CD14-positive monocyte (primary cell): ENCODE measurements around the gene SLC66A3. TPM values are rescaled to one million over a fixed set of nuclear protein-coding genes. Genes with fewer than 3 reads are reported as not detected.

Source experiments
- DNase-seq, 3 donors: peaks; one replicate each; pipeline ENCODE4 v3.0.0-alpha.2; 2011 to 2022
- H2AFZ ChIP-seq: 2 replicates; pipeline ENCODE4 v1.6.0; 2012; ENCODE audit warnings: mild to moderate bottlenecking, low read depth, low read length, inconsistent platforms; ENCODE audit not compliant: insufficient read depth, poor library complexity, severe bottlenecking
- H3K27ac ChIP-seq, 2 donors: 1 replicate in 1 of 2; 2 replicates in 1 of 2; pipeline ENCODE4 v1.5.1; 2012 to 2013; ENCODE audit warnings: low read length in 2 of 2, control low read depth in 1 of 2, inconsistent platforms in 1 of 2, low read depth in 1 of 2, mild to moderate bottlenecking in 1 of 2
- H3K27me3 ChIP-seq, 2 donors: one replicate each; pipeline versions ENCODE4 v1.6.0 to v1.6.1; 2011 to 2013; ENCODE audit warnings: low read length in 2 of 2; ENCODE audit not compliant: control insufficient read depth in 2 of 2, insufficient read depth in 2 of 2
- H3K36me3 ChIP-seq, 2 donors: replicated peaks in 1 of 2; 1 replicate in 1 of 2; 2 replicates in 1 of 2; pipeline versions ENCODE4 v1.5.1 to v1.6.1; 2012 to 2013; ENCODE audit warnings: low read length in 2 of 2, control low read depth in 1 of 2, inconsistent platforms in 1 of 2, mild to moderate bottlenecking in 1 of 2; ENCODE audit not compliant: insufficient read depth in 2 of 2, control insufficient read depth in 1 of 2
- H3K4me1 ChIP-seq, 2 donors: 1 replicate in 1 of 2; 2 replicates in 1 of 2; pipeline versions ENCODE4 v1.5.1 to v1.6.1; 2012 to 2013; ENCODE audit warnings: low read length in 2 of 2, control low read depth in 1 of 2, inconsistent platforms in 1 of 2, mild to moderate bottlenecking in 1 of 2, moderate library complexity in 1 of 2; ENCODE audit not compliant: insufficient read depth in 2 of 2, control insufficient read depth in 1 of 2
- H3K4me2 ChIP-seq: replicated peaks from 2 replicates; pipeline ENCODE3; 2012; ENCODE audit warnings: low read length, moderate library complexity, mild to moderate bottlenecking; ENCODE audit not compliant: poor library complexity, severe bottlenecking; ENCODE audit errors: extremely low read depth
- H3K4me3 ChIP-seq, 3 experiments: fragments of 200-600 bp in 1 of 3; sonication (generic) in 1 of 3; replicated peaks in 1 of 3; 1 replicate in 2 of 3; 2 replicates in 1 of 3; pipeline ENCODE4 v1.5.1; 2011 to 2013; ENCODE audit warnings: low read length in 3 of 3, mild to moderate bottlenecking in 3 of 3, control low read depth in 2 of 3, low read depth in 2 of 3, inconsistent platforms in 1 of 3, moderate library complexity in 1 of 3
- H3K79me2 ChIP-seq: 2 replicates; pipeline ENCODE4 v1.6.0; 2012; ENCODE audit warnings: mild to moderate bottlenecking, control low read depth, inconsistent platforms, low read length, moderate library complexity; ENCODE audit not compliant: insufficient read depth
- H3K9ac ChIP-seq: 2 replicates; pipeline ENCODE4 v1.6.0; 2017; ENCODE audit warnings: low read length, mild to moderate bottlenecking; ENCODE audit not compliant: insufficient read depth, poor library complexity, severe bottlenecking
- H3K9me3 ChIP-seq, 2 donors: replicated peaks in 1 of 2; 1 replicate in 1 of 2; 2 replicates in 1 of 2; pipeline versions ENCODE4 v1.5.1 to v1.6.1; 2012 to 2013; ENCODE audit warnings: low read length in 2 of 2, control low read depth in 1 of 2; ENCODE audit not compliant: control insufficient read depth in 1 of 2, insufficient read depth in 1 of 2
- H4K20me1 ChIP-seq: 2 replicates; pipeline ENCODE4 v1.6.0; 2012; ENCODE audit warnings: mild to moderate bottlenecking, low read length, control low read depth, moderate library complexity; ENCODE audit not compliant: insufficient read depth
- H3K27ac Mint-ChIP-seq, 7 donors: one replicate each; pipeline ENCODE4 v1.8.0; 2020; ENCODE audit warnings: mild to moderate bottlenecking in 7 of 7, mixed read lengths in 7 of 7, moderate library complexity in 6 of 7, inconsistent platforms in 2 of 7
- H3K27me3 Mint-ChIP-seq, 3 donors: one replicate each; pipeline ENCODE4 v1.8.0; 2021 to 2022; ENCODE audit warnings: low read depth in 3 of 3, mild to moderate bottlenecking in 3 of 3, mixed read lengths in 3 of 3, moderate library complexity in 3 of 3, inconsistent platforms in 1 of 3
- H3K36me3 Mint-ChIP-seq, 2 donors: one replicate each; pipeline ENCODE4 v1.8.0; 2020; ENCODE audit warnings: mixed read lengths in 2 of 2, inconsistent platforms in 1 of 2, mild to moderate bottlenecking in 1 of 2
- H3K4me1 Mint-ChIP-seq: one replicate; pipeline ENCODE4 v1.8.0; 2020; ENCODE audit warnings: mild to moderate bottlenecking, mixed read lengths
- H3K4me3 Mint-ChIP-seq, 2 donors: one replicate each; pipeline ENCODE4 v1.8.0; 2020; ENCODE audit warnings: mild to moderate bottlenecking in 2 of 2, mixed read lengths in 2 of 2, moderate library complexity in 1 of 2
- H3K9me3 Mint-ChIP-seq, 7 donors: one replicate each; pipeline ENCODE4 v1.8.0; 2020 to 2022; ENCODE audit warnings: mixed read lengths in 7 of 7, mild to moderate bottlenecking in 6 of 7, moderate library complexity in 6 of 7, inconsistent platforms in 2 of 7
- WGBS: methylation state at CpG from one replicate; pipeline ENCODE4 v1.1.5; 2013; ENCODE audit warnings: missing lambda C conversion rate; ENCODE audit not compliant: insufficient coverage; 5-methylcytosine and 5-hydroxymethylcytosine counted together
- intact Hi-C, 2 donors: fragments of 100-400 bp; cut with micrococcal nuclease; formaldehyde crosslinking; loops; one replicate each; pipeline versions ENCODE4 v1.15.0 to v1.15.1; 2023
- polyA plus RNA-seq, 3 donors: library from polyadenylated mRNA; depleted of rRNA in 1 of 3; unstranded in 2 of 3; stranded (reverse) in 1 of 3; fragments of 300-500 nt in 2 of 3; fragments of >200 nt in 1 of 3; fragmentation: Illumina TruSeq in 2 of 3; gene quantifications; 1 replicate in 2 of 3; 2 replicates in 1 of 3; pipeline ENCODE4 v1.2.3, GENCODE V29; 2012 to 2021
- TF ChIP-seq, protein P1 (sequence below): fragments of 200-600 bp; IDR thresholded peaks from one replicate; pipeline ENCODE4 v1.8.0; 2022; ENCODE audit warnings: antibody characterized with exemption, mild to moderate bottlenecking

The SLC66A3 gene
- polyA plus RNA-seq, 3 donors, result 51.8 to 188 (median 169) TPM

DNA sequence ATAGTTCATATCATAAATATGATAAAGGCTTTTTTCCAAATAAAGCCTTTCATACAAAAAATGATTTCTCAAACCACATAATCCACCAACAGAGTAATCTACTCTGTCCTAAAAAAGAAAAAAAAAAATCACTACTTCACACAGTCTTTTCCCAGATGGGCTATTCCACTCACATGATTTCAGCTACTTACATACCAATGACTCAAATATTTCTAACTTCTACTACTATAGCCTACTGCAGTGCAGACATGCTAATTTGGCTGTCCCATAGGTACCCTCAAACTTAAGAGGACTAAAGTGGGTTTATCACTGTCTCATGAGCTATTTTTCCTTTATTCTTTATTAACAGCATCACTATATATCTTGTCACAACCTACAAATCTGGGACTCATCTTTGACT is 57.4 kb downstream of the SLC66A3 start:
- peaks cover 66 to 89% of the 10 kb centered on the region in 2 donors for H3K36me3 ChIP-seq
- TF ChIP-seq, protein P1, sequence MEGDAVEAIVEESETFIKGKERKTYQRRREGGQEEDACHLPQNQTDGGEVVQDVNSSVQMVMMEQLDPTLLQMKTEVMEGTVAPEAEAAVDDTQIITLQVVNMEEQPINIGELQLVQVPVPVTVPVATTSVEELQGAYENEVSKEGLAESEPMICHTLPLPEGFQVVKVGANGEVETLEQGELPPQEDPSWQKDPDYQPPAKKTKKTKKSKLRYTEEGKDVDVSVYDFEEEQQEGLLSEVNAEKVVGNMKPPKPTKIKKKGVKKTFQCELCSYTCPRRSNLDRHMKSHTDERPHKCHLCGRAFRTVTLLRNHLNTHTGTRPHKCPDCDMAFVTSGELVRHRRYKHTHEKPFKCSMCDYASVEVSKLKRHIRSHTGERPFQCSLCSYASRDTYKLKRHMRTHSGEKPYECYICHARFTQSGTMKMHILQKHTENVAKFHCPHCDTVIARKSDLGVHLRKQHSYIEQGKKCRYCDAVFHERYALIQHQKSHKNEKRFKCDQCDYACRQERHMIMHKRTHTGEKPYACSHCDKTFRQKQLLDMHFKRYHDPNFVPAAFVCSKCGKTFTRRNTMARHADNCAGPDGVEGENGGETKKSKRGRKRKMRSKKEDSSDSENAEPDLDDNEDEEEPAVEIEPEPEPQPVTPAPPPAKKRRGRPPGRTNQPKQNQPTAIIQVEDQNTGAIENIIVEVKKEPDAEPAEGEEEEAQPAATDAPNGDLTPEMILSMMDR, result no peak
- H3K27ac Mint-ChIP-seq, result peak overlapping the region in 1 of 7 donors; percentile 73

GRCh38 chr2:11213090-11213638 is 57.9 kb downstream of the SLC66A3 start:
- no peak overlapping the region for H3K4me2 ChIP-seq
- H3K4me3 Mint-ChIP-seq, result no peak overlapping the region
- no peak overlapping the region for H2AFZ ChIP-seq
- 97% methylated on average over 5 of the region's 5 CpGs for WGBS
- H3K9me3 ChIP-seq, result no peaks in the 10 kb centered on the region
- H4K20me1 ChIP-seq, result no peaks in the 10 kb centered on the region
- H3K27ac ChIP-seq, result no peak overlapping the region
- H3K9ac ChIP-seq, result no peak overlapping the region
- H3K79me2 ChIP-seq, result no peaks in the 10 kb centered on the region
- H3K27me3 Mint-ChIP-seq, result no peaks in the 10 kb centered on the region
- peaks cover 70 to 93% of the 10 kb centered on the region in 2 donors for H3K36me3 ChIP-seq
- peaks cover 58 to 76% of the 10 kb centered on the region in 2 donors for H3K36me3 Mint-ChIP-seq
- no peak overlapping the region for H3K4me3 ChIP-seq
- TF ChIP-seq, protein P1, result no peak
- peak overlapping the region in 1 of 7 donors; percentile 19 for H3K27ac Mint-ChIP-seq
- DNase-seq, result no peak
- H3K4me1 ChIP-seq, result no peaks in the 10 kb centered on the region
- H3K4me1 Mint-ChIP-seq, result no peaks in the 10 kb centered on the region
- intact Hi-C loops, result no loop called here
- no peaks in the 10 kb centered on the region for H3K27me3 ChIP-seq
- H3K9me3 Mint-ChIP-seq, result no peaks in the 10 kb centered on the region

More for the DNA sequence above, 57.4 kb downstream of the SLC66A3 start:
- no peak overlapping the region for H3K4me3 ChIP-seq
- H3K4me2 ChIP-seq, result no peak overlapping the region
- Mint-ChIP-seq H3K36me3 (peaks cover 58 to 77% of the 10 kb centered on the region in 2 donors), H3K27me3 (no peaks in the 10 kb centered on the region), H3K9me3 (no peaks in the 10 kb centered on the region), H3K4me3 (no peak overlapping the region), H3K4me1 (no peaks in the 10 kb centered on the region)
- no peak overlapping the region for H2AFZ ChIP-seq
- no peaks in the 10 kb centered on the region for H3K27me3 ChIP-seq
- no peak for DNase-seq
- H3K4me1 ChIP-seq, result no peaks in the 10 kb centered on the region
- intact Hi-C loops, result no loop called here
- no peak overlapping the region for H3K9ac ChIP-seq
- H3K27ac ChIP-seq, result no peak overlapping the region
- no peaks in the 10 kb centered on the region for H4K20me1 ChIP-seq
- no peaks in the 10 kb centered on the region for H3K79me2 ChIP-seq
- no peaks in the 10 kb centered on the region for H3K9me3 ChIP-seq
